HepG2 (cell line): ENCODE measurements around the gene S100P. TPM values are rescaled to one million over a fixed set of nuclear protein-coding genes. Genes with fewer than 3 reads are reported as not detected.

Experiments
- BRCA1 ChIP-seq: sonication (generic); formaldehyde crosslinking; IDR thresholded peaks from 2 replicates; pipeline ENCODE4 v1.4.0; 2020; ENCODE audit warnings: missing genetic modification reagents
- CREB1 ChIP-seq, 2 experiments: fragments of 450-650 bp in 1 of 2; IDR thresholded peaks; 2 replicates each; pipeline ENCODE4 v1.6.1; 2016 to 2017; ENCODE audit warnings: control low read depth in 1 of 2, mild to moderate bottlenecking in 1 of 2, missing compliant biosample characterization in 1 of 2, missing genetic modification characterization in 1 of 2
- KMT2A ChIP-seq: sonication (generic); formaldehyde crosslinking; IDR thresholded peaks from 2 replicates; pipeline ENCODE4 v1.4.0; 2020; ENCODE audit warnings: missing genetic modification reagents
- MAF1 ChIP-seq: sonication (generic); formaldehyde crosslinking; IDR thresholded peaks from 2 replicates; pipeline ENCODE4 v1.5.0; 2020; ENCODE audit warnings: missing genetic modification reagents, borderline replicate concordance
- MIXL1 ChIP-seq: IDR thresholded peaks from 2 replicates; pipeline ENCODE4 v1.6.1; 2016
- POLR2AphosphoS2 ChIP-seq: IDR thresholded peaks from 2 replicates; pipeline ENCODE4 v1.6.1; 2011; ENCODE audit warnings: low read depth, low read length, improper control_type of control experiment
- ZMAT3 ChIP-seq: sonication (generic); formaldehyde crosslinking; conservative IDR thresholded peaks from 2 replicates; pipeline ENCODE4 v1.7.0; 2021; ENCODE audit warnings: missing genetic modification reagents
- ZNF577 ChIP-seq: sonication (generic); formaldehyde crosslinking; IDR thresholded peaks from 2 replicates; pipeline ENCODE4 v1.4.0; 2020; ENCODE audit warnings: mild to moderate bottlenecking, low read depth, missing genetic modification reagents, borderline replicate concordance
- ZSCAN25 ChIP-seq: sonication (generic); formaldehyde crosslinking; IDR thresholded peaks from 2 replicates; pipeline ENCODE4 v1.8.0; 2022; ENCODE audit warnings: mild to moderate bottlenecking, missing genetic modification reagents
- polyA plus RNA-seq, 8 experiments: library from polyadenylated mRNA; depleted of rRNA in 3 of 8; stranded (reverse) in 7 of 8; unstranded in 1 of 8; fragments of >200 nt; fragmentation: Illumina TruSeq in 4 of 8; extraction: Trizol in 4 of 8; gene quantifications; 2 replicates each; pipeline versions ENCODE4 v1.2.1 to v1.2.3, GENCODE V29; 2011 to 2016; ENCODE audit warnings: low read depth in 4 of 8, missing spikeins in 1 of 8, mixed read lengths in 1 of 8; ENCODE audit not compliant: insufficient read depth in 1 of 8
- total RNA-seq, 5 experiments: library from RNA; depleted of rRNA; stranded (reverse); fragments of >200 nt; fragmentation: Illumina TruSeq; extraction: Trizol; gene quantifications; 2 replicates each; pipeline ENCODE4 v1.2.3, GENCODE V29; 2016; ENCODE audit warnings: low read depth in 1 of 5
- TF ChIP-seq, protein P1 (sequence below): sonication (generic); formaldehyde crosslinking; IDR thresholded peaks from 2 replicates; pipeline ENCODE4 v1.4.0; 2020; ENCODE audit warnings: missing genetic modification reagents
- TF ChIP-seq, protein P2 (sequence below): sonication (generic); formaldehyde crosslinking; IDR thresholded peaks from 2 replicates; pipeline ENCODE4 v1.4.0; 2020; ENCODE audit warnings: mild to moderate bottlenecking, missing genetic modification reagents, borderline replicate concordance
- TF ChIP-seq, protein P3 (sequence below), 2 experiments: IDR thresholded peaks; 2 replicates each; pipeline ENCODE4 v1.6.1; 2011 to 2012; ENCODE audit warnings: low read length in 2 of 2, borderline replicate concordance in 1 of 2, low read depth in 1 of 2, mild to moderate bottlenecking in 1 of 2, moderate library complexity in 1 of 2
- TF ChIP-seq, protein P4 (sequence below): sonication (generic); formaldehyde crosslinking; IDR thresholded peaks from 2 replicates; pipeline ENCODE4 v1.4.0; 2020; ENCODE audit warnings: missing genetic modification reagents, borderline replicate concordance
- TF ChIP-seq, protein P5 (sequence below): sonication (generic); formaldehyde crosslinking; IDR thresholded peaks from 2 replicates; pipeline ENCODE4 v1.5.0; 2020; ENCODE audit warnings: mild to moderate bottlenecking, missing genetic modification reagents, borderline replicate concordance

S100P gene
- total and polyA plus RNA-seq, 2 of the 13 experiments (the other 11 are each of a cell fraction or from before 2014, with no cell fraction given): 278 to 1,649 TPM

DNA sequence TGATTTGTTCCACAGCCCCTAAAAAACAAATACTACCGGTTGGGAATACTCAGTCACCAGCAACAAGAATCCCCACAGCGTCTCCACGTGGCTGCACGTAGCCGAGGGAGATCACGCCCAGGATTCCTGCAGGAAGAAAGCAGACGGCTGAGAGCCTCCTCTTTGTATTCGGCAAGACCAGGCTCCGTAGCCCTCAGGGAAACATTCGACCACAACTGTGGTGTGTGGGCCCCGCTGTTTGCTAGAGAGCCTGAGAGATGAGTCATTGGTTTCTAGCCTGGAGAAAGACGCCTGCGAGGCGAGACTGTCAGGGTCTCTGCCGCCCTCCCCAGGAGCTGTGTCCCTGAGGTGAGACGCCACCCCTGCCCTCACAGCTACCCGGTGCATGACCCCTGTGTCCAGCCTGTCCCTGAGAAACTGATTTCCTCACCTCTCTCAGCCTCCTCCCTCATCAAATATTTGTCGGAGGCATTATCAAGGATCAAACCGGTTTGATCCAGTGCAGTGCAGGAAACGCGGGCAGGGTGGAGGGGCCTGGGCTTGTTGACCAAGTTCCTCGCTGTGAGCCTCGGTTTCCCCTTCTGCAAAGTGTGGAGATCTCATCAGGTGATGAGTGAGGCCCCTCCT, 4.7 kb upstream of the S100P start (continued):
- TF ChIP-seq, protein P1, sequence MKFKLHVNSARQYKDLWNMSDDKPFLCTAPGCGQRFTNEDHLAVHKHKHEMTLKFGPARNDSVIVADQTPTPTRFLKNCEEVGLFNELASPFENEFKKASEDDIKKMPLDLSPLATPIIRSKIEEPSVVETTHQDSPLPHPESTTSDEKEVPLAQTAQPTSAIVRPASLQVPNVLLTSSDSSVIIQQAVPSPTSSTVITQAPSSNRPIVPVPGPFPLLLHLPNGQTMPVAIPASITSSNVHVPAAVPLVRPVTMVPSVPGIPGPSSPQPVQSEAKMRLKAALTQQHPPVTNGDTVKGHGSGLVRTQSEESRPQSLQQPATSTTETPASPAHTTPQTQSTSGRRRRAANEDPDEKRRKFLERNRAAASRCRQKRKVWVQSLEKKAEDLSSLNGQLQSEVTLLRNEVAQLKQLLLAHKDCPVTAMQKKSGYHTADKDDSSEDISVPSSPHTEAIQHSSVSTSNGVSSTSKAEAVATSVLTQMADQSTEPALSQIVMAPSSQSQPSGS (CRISPR knock-in tag): peak; percentile 33; the same call in 1 of the 2 replicates
- TF ChIP-seq, protein P2, sequence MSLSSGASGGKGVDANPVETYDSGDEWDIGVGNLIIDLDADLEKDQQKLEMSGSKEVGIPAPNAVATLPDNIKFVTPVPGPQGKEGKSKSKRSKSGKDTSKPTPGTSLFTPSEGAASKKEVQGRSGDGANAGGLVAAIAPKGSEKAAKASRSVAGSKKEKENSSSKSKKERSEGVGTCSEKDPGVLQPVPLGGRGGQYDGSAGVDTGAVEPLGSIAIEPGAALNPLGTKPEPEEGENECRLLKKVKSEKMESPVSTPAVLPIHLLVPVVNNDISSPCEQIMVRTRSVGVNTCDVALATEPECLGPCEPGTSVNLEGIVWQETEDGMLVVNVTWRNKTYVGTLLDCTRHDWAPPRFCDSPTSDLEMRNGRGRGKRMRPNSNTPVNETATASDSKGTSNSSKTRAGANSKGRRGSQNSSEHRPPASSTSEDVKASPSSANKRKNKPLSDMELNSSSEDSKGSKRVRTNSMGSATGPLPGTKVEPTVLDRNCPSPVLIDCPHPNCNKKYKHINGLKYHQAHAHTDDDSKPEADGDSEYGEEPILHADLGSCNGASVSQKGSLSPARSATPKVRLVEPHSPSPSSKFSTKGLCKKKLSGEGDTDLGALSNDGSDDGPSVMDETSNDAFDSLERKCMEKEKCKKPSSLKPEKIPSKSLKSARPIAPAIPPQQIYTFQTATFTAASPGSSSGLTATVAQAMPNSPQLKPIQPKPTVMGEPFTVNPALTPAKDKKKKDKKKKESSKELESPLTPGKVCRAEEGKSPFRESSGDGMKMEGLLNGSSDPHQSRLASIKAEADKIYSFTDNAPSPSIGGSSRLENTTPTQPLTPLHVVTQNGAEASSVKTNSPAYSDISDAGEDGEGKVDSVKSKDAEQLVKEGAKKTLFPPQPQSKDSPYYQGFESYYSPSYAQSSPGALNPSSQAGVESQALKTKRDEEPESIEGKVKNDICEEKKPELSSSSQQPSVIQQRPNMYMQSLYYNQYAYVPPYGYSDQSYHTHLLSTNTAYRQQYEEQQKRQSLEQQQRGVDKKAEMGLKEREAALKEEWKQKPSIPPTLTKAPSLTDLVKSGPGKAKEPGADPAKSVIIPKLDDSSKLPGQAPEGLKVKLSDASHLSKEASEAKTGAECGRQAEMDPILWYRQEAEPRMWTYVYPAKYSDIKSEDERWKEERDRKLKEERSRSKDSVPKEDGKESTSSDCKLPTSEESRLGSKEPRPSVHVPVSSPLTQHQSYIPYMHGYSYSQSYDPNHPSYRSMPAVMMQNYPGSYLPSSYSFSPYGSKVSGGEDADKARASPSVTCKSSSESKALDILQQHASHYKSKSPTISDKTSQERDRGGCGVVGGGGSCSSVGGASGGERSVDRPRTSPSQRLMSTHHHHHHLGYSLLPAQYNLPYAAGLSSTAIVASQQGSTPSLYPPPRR: 0 out of 2 replicates have a peak, but pooled peaks have one; percentile 29
- TF ChIP-seq, protein P3, sequence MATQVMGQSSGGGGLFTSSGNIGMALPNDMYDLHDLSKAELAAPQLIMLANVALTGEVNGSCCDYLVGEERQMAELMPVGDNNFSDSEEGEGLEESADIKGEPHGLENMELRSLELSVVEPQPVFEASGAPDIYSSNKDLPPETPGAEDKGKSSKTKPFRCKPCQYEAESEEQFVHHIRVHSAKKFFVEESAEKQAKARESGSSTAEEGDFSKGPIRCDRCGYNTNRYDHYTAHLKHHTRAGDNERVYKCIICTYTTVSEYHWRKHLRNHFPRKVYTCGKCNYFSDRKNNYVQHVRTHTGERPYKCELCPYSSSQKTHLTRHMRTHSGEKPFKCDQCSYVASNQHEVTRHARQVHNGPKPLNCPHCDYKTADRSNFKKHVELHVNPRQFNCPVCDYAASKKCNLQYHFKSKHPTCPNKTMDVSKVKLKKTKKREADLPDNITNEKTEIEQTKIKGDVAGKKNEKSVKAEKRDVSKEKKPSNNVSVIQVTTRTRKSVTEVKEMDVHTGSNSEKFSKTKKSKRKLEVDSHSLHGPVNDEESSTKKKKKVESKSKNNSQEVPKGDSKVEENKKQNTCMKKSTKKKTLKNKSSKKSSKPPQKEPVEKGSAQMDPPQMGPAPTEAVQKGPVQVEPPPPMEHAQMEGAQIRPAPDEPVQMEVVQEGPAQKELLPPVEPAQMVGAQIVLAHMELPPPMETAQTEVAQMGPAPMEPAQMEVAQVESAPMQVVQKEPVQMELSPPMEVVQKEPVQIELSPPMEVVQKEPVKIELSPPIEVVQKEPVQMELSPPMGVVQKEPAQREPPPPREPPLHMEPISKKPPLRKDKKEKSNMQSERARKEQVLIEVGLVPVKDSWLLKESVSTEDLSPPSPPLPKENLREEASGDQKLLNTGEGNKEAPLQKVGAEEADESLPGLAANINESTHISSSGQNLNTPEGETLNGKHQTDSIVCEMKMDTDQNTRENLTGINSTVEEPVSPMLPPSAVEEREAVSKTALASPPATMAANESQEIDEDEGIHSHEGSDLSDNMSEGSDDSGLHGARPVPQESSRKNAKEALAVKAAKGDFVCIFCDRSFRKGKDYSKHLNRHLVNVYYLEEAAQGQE (IDR thresholded peaks at IDR 0.05; ENCODE audit: borderline replicate concordance in 1 of 2, low read depth in 1 of 2, low read length in 2 of 2): peak in 1 of 2 experiments; percentile 14; a peak in 1 of 4 replicates
- TF ChIP-seq BRCA1 (CRISPR knock-in tag) (0 out of 2 replicates have a peak, but pooled peaks have one; percentile 63), CREB1 (IDR thresholded peaks at IDR 0.05) (no peak), CREB1 (CRISPR knock-in tag; IDR thresholded peaks at IDR 0.05) (no peak), MAF1 (no peak), KMT2A (CRISPR knock-in tag) (no peak; the same call in 1 of the 2 replicates), POLR2AphosphoS2 (no peak), ZNF577 (CRISPR knock-in tag) (no peak), ZMAT3 (CRISPR knock-in tag) (0 out of 2 replicates have a peak, but pooled peaks have one; percentile 53), ZSCAN25 (peak; percentile 46; the same call in 1 of the 2 replicates), MIXL1 (peak; percentile 6; the same call in 1 of the 2 replicates)
- TF ChIP-seq, protein P4, sequence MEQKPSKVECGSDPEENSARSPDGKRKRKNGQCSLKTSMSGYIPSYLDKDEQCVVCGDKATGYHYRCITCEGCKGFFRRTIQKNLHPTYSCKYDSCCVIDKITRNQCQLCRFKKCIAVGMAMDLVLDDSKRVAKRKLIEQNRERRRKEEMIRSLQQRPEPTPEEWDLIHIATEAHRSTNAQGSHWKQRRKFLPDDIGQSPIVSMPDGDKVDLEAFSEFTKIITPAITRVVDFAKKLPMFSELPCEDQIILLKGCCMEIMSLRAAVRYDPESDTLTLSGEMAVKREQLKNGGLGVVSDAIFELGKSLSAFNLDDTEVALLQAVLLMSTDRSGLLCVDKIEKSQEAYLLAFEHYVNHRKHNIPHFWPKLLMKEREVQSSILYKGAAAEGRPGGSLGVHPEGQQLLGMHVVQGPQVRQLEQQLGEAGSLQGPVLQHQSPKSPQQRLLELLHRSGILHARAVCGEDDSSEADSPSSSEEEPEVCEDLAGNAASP (CRISPR knock-in tag): 0 out of 2 replicates have a peak, but pooled peaks have one; percentile 8
- TF ChIP-seq, protein P5, sequence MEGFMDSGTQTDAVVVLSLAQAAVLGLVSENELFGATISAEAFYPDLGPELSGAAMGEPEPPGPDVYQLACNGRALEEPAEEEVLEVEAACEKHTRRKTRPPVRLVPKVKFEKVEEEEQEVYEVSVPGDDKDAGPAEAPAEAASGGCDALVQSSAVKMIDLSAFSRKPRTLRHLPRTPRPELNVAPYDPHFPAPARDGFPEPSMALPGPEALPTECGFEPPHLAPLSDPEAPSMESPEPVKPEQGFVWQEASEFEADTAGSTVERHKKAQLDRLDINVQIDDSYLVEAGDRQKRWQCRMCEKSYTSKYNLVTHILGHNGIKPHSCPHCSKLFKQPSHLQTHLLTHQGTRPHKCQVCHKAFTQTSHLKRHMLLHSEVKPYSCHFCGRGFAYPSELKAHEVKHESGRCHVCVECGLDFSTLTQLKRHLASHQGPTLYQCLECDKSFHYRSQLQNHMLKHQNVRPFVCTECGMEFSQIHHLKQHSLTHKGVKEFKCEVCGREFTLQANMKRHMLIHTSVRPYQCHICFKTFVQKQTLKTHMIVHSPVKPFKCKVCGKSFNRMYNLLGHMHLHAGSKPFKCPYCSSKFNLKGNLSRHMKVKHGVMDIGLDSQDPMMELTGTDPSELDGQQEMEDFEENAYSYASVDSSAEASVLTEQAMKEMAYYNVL (CRISPR knock-in tag): 0 out of 2 replicates have a peak, but pooled peaks have one; percentile 23
